Pancreas (tissue), 10 donors: ENCODE measurements around the gene BCL11B. TPM values are rescaled to one million over a fixed set of nuclear protein-coding genes. Genes with fewer than 3 reads are reported as not detected.

Source experiments
- ATAC-seq, 4 donors: fragments of 200-7000 bp; cut with Tn5 transposase; one replicate each; pipeline versions ENCODE4 v1.8.0 to v1.9.1; 2020; ENCODE audit warnings: mild to moderate bottlenecking in 4 of 4, moderate library complexity in 4 of 4
- DNase-seq, 6 donors: peaks; one replicate each; pipeline ENCODE4 v3.0.0-alpha.2; 2020
- FAIRE-seq: peaks from 2 replicates; lab custom pipeline; 2012; peaks lifted over from hg19 to GRCh38; lab: Jason Lieb, UNC
- H3K27ac ChIP-seq, 4 donors: fragments of 200-600 bp; sonication (generic); 1 replicate in 3 of 4; 2 replicates in 1 of 4; pipeline versions ENCODE4 v1.5.0 to v1.8.0; 2020
- H3K27me3 ChIP-seq, 4 donors: fragments of 200-600 bp; one replicate each; pipeline ENCODE4 v1.8.0; 2021
- H3K36me3 ChIP-seq, 3 donors: fragments of 200-600 bp; sonication (generic) in 1 of 3; one replicate each; pipeline versions ENCODE4 v1.5.0 to v1.8.0; 2020 to 2021
- H3K4me1 ChIP-seq, 3 donors: fragments of 200-600 bp; one replicate each; pipeline ENCODE4 v1.8.0; 2021
- H3K4me3 ChIP-seq, 4 donors: fragments of 200-600 bp; sonication (generic) in 2 of 4; one replicate each; pipeline versions ENCODE4 v1.5.0 to v1.8.0; 2020 to 2021
- H3K9me3 ChIP-seq, 4 donors: fragments of 200-600 bp; one replicate each; pipeline ENCODE4 v1.8.0; 2021
- WGBS, 2 donors: extraction: QIAGEN DNeasy Blood & Tissue Kit; methylation state at CpG; one replicate each; pipeline ENCODE4 v1.1.7; 2013; 5-methylcytosine and 5-hydroxymethylcytosine counted together
- intact Hi-C, 3 donors: fragments of 100-400 bp; cut with DNase I; formaldehyde crosslinking; loops; one replicate each; pipeline versions ENCODE4 v1.11.1 to v1.14.2; 2022
- polyA plus RNA-seq, 2 donors: library from polyadenylated mRNA; stranded (reverse); fragments of 200-250 nt; gene quantifications; one replicate each; pipeline ENCODE4 v1.2.3, GENCODE V29; 2013
- total RNA-seq, 6 donors: library from RNA; stranded (reverse); fragmentation: NEBNext Ultra II Directional in 4 of 6; extraction: Animal tissue kit (Norgen Biotek cat#: 25700) in 4 of 6; gene quantifications; one replicate each; pipeline versions ENCODE4 v1.2.1 to v1.2.4, GENCODE V29; 2021 to 2023
- TF ChIP-seq, protein P1 (sequence below), 4 donors: fragments of 200-600 bp; sonication (generic) in 3 of 4; IDR thresholded peaks; one replicate each; pipeline versions ENCODE4 v1.5.0 to v1.8.0; 2021; ENCODE audit warnings: antibody characterized with exemption in 4 of 4
- donor health status: healthy with polysubstance abuse.
- donor health status: DM: no; HTN: no; CAD: no; lungs with moderate emphysema.
- donor health status: DM: no; HTN: no; CAD: no.
- donor health status: control.
- donor health status: control.
- donor health status: Bipolar disorder and iron deficiency.
- donor health status: DM: yes; HTN: yes; CAD: no.
- donor health status: DM: no; HTN: no; CAD: no.
- donor health status: DM: no; HTN: no; CAD: no.
- donor health status: DM: yes; HTN: yes; CAD: no.

Gene BCL11B
- total and polyA plus RNA-seq, 8 donors = 0.04 to 0.47 (median 0.27) TPM

DNA sequence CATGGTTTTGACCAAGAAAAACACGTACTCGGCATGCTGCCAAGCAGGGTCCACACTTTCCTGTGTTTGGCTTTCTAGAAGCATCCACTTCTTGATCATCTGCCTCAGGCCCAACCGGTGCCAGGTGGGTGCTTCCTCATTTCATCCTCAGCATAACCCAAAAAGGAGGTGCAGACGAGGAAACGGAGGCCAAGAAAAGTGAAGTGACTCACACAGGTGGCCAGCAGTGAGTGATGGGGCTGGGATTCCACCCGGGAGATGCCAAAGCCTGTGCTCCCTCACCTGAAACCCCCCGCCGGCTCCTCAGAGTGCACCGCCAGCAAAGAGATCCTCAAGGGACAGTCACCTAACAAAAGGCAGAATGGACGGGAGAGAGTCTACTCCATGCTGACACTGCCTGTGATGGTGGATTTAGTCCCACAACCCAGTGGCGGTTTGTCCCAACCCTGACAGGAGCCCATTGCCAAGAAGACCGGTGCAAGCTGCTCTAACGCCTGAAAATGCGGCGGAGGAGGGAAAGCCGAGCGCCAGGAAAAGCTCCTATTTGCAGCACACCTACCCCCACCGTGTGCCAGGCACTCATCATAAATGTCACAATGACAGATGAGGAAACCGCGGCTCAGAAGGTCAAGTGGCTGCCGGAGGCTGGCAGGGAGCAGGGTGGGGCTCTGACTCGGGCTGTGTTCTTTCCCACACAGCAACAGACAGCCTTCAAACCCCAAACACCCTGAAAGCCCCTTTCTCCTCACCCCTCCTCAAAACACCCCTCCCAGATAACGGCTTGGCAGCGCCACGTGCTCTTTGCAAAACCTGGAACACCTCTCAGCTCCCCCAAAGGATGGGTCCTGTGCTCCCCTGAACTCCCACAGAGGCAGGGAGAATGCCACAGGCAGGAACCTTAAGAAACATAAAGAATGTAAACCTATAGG, 18.8 kb downstream of the BCL11B start:
- intact Hi-C loops = no loop called here
- TF ChIP-seq, protein P1, sequence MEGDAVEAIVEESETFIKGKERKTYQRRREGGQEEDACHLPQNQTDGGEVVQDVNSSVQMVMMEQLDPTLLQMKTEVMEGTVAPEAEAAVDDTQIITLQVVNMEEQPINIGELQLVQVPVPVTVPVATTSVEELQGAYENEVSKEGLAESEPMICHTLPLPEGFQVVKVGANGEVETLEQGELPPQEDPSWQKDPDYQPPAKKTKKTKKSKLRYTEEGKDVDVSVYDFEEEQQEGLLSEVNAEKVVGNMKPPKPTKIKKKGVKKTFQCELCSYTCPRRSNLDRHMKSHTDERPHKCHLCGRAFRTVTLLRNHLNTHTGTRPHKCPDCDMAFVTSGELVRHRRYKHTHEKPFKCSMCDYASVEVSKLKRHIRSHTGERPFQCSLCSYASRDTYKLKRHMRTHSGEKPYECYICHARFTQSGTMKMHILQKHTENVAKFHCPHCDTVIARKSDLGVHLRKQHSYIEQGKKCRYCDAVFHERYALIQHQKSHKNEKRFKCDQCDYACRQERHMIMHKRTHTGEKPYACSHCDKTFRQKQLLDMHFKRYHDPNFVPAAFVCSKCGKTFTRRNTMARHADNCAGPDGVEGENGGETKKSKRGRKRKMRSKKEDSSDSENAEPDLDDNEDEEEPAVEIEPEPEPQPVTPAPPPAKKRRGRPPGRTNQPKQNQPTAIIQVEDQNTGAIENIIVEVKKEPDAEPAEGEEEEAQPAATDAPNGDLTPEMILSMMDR (IDR thresholded peaks at IDR 0.05) = no peak
- Histone ChIP-seq H3K36me3 (no peaks in the 10 kb centered on the region), H3K27ac (no peak overlapping the region), H3K9me3 (no peaks in the 10 kb centered on the region), H3K4me3 (no peak overlapping the region), H3K4me1 (no peaks in the 10 kb centered on the region), H3K27me3 (peaks cover 0 to 6% (median 0%) of the 10 kb centered on the region in 4 donors)
- no peak for ATAC-seq
- WGBS, 2 donors = 52 to 65% methylated on average over 25 of the region's 25 CpGs
- DNase-seq = no peak
- FAIRE-seq = no peak

DNA sequence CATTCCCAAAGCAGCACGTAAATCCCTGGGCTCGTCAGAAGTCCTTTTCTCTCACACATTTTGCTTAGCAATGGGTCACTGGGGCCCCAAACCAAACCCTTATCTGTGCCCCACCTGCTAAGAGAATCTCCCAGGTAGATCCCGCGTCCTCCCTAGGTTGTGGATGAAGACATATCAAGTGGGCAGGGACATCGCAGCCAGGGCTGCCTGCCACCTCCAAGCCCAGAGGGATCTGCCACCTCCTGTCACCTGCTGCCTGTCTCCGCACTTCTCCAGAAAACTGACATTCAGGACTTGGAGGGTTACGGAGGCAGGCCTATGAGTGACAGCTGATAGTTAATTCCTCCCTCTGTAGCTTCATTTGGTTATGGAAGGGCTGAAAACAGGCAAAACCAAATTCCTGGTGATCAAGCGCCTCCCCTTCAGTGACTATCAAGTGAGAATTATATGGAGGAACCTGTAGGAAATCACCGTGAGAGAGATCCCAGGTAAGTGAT, 19.5 kb downstream of the BCL11B start:
- Histone ChIP-seq H3K4me1 (no peaks in the 10 kb centered on the region), H3K9me3 (no peaks in the 10 kb centered on the region), H3K36me3 (no peaks in the 10 kb centered on the region), H3K27me3 (peaks cover 0 to 6% (median 0%) of the 10 kb centered on the region in 4 donors), H3K4me3 (no peak overlapping the region), H3K27ac (no peak overlapping the region)
- intact Hi-C loops = no loop called here
- 68 to 80% methylated on average over 9 of the region's 9 CpGs for WGBS, 2 donors
- no peak for ATAC-seq
- no peak for DNase-seq
- FAIRE-seq = no peak
- TF ChIP-seq, protein P1 (IDR thresholded peaks at IDR 0.05) = no peak

DNA sequence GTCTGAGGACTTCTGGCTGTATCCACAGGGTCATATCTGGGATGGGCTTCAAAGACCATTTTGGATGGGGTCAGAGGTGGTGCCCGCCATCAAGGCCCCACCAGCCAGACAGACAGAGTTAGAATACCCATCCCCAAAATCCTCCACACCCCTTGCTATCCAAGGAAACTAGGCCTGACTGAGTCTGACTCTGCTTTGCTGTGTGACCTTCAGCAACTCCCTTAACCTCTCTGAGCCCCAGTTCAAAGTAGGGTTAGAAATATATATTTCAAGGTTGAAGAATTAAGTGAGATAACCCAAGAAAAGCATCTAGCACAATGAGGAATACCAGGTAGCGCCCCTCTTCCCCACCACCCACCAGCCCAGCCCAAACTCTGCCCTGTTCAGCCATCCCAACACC, 20.3 kb downstream of the BCL11B start:
- ATAC-seq (no peak), FAIRE-seq (no peak), DNase-seq (no peak)
- Histone ChIP-seq H3K36me3 (no peaks in the 10 kb centered on the region), H3K4me1 (no peaks in the 10 kb centered on the region), H3K4me3 (no peak overlapping the region), H3K27me3 (peaks cover 0 to 6% (median 0%) of the 10 kb centered on the region in 4 donors), H3K9me3 (no peaks in the 10 kb centered on the region), H3K27ac (no peak overlapping the region)
- WGBS, 2 donors = 83 to 85% methylated on average over 2 of the region's 2 CpGs
- TF ChIP-seq, protein P1 (IDR thresholded peaks at IDR 0.05) = no peak
- intact Hi-C loops = no loop called here

DNA sequence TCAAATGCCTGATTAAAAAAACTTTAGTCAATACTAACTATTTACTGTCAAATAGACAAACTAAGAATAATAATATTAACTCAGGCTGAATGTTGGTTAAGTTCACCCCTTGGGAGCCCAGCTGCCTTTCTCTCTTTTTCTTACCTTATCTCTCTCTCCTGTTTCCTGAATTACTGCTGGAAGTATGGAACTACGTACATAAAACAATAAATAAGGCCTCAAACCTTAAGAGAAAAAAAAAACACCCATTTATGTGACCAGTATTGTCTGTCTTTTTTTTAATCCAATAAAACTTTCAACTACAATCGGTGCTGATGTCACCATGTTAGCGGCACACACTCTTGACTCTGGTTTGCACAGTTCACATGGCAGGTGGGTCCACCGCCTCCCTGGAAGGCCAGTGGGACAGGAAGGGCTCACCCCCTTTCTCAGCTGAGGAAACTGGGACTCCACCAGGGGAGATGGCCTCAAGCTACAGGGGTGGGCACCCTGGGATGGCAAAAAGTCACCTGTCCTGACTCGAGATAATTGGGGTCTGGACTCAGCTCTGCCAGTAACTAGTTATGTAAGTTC, 21.3 kb downstream of the BCL11B start:
- no peak overlapping the region for H3K4me3 ChIP-seq
- 73 to 74% methylated on average over 5 of the region's 5 CpGs for WGBS, 2 donors
- H3K27ac ChIP-seq = no peak overlapping the region
- no peak for DNase-seq
- no peaks in the 10 kb centered on the region for H3K9me3 ChIP-seq
- no peak for FAIRE-seq
- ATAC-seq = no peak
- H3K27me3 ChIP-seq = peaks cover 0 to 7% (median 3%) of the 10 kb centered on the region in 4 donors
- no peaks in the 10 kb centered on the region for H3K4me1 ChIP-seq
- TF ChIP-seq, protein P1 (IDR thresholded peaks at IDR 0.05) = no peak
- intact Hi-C loops = no loop called here
- H3K36me3 ChIP-seq = no peaks in the 10 kb centered on the region
